NB4 (cell line): ENCODE results near the gene ALDH5A1.

ENCODE experiments used
- MYC ChIP-seq: IDR thresholded peaks from 2 replicates; pipeline ENCODE4 v1.6.1; 2011; ENCODE audit warnings: low read depth, low read length
- POLR2A ChIP-seq: IDR thresholded peaks from 2 replicates; pipeline ENCODE4 v1.6.1; 2011; ENCODE audit warnings: mild to moderate bottlenecking; ENCODE audit not compliant: insufficient read length; ENCODE audit errors: extremely low read depth
- TF ChIP-seq, protein P1 (sequence below): IDR thresholded peaks from one replicate; pipeline ENCODE4 v1.5.1; 2012; ENCODE audit warnings: low read depth, low read length

DNA sequence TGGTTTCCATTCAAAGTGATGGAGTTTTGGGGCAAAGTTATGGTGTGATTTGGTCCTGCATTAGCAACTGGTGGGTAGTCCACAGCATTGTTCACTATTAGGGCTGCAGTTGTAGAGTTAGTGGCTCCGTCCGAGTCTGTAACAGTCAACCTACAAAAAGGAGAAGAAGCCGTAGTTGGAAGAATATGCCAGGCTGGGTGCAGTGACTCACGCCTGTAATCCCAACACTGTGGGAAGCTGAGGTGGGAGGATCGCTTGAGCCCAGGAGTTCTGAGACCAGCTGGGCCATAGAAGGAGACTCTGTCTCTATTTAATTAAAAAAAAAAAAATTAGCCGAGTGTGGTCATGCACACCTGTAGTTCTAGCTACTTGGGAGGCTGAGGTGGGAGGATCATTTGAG is 81.7 kb downstream of the ALDH5A1 start:
- no peak for TF ChIP-seq MYC
- TF ChIP-seq, protein P1, sequence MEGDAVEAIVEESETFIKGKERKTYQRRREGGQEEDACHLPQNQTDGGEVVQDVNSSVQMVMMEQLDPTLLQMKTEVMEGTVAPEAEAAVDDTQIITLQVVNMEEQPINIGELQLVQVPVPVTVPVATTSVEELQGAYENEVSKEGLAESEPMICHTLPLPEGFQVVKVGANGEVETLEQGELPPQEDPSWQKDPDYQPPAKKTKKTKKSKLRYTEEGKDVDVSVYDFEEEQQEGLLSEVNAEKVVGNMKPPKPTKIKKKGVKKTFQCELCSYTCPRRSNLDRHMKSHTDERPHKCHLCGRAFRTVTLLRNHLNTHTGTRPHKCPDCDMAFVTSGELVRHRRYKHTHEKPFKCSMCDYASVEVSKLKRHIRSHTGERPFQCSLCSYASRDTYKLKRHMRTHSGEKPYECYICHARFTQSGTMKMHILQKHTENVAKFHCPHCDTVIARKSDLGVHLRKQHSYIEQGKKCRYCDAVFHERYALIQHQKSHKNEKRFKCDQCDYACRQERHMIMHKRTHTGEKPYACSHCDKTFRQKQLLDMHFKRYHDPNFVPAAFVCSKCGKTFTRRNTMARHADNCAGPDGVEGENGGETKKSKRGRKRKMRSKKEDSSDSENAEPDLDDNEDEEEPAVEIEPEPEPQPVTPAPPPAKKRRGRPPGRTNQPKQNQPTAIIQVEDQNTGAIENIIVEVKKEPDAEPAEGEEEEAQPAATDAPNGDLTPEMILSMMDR, result no peak
- TF ChIP-seq POLR2A, result no peak
